Measurements from ENCODE around the gene YY1AP1.

DNA sequence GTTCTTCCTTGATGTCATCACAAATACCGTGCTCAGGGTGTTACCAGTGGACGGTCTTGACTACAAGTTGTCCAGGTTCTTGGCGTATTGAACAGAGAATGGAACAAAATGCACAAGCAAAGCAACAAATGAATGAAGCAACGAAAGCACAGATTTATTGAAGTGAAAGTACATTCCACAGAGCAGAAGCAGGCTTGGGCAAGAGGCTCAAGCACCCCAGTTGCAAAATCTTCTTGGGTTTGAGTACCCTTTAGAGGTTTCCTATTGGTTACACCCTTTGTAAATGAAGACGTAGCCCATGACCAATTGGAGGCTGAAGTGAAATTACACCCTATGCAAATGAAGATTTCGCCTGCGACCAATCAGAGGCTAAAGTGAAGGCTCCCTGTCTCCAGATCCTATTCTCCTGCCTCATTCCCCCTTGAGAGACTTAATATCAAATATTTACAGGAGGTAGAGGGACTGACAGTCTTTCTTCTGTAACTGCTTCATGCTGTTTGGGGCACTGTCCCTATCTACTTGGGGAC lies 38.3 kb downstream of the YY1AP1 start:
- no peak for TF ChIP-seq EGR1 (IDR thresholded peaks at IDR 0.05; ENCODE audit: low read depth)
- no peak for TF ChIP-seq ATF3 (IDR thresholded peaks at IDR 0.05)
- TF ChIP-seq, protein P1, sequence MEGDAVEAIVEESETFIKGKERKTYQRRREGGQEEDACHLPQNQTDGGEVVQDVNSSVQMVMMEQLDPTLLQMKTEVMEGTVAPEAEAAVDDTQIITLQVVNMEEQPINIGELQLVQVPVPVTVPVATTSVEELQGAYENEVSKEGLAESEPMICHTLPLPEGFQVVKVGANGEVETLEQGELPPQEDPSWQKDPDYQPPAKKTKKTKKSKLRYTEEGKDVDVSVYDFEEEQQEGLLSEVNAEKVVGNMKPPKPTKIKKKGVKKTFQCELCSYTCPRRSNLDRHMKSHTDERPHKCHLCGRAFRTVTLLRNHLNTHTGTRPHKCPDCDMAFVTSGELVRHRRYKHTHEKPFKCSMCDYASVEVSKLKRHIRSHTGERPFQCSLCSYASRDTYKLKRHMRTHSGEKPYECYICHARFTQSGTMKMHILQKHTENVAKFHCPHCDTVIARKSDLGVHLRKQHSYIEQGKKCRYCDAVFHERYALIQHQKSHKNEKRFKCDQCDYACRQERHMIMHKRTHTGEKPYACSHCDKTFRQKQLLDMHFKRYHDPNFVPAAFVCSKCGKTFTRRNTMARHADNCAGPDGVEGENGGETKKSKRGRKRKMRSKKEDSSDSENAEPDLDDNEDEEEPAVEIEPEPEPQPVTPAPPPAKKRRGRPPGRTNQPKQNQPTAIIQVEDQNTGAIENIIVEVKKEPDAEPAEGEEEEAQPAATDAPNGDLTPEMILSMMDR (IDR thresholded peaks at IDR 0.05 in 2 of 3, conservative IDR thresholded peaks at IDR 0.05 in 1 of 3; ENCODE audit: borderline replicate concordance in 1 of 3, insufficient read depth in 1 of 3, low read depth in 2 of 3, low read length in 2 of 3): no peak
- TF ChIP-seq ZNF274 (IDR thresholded peaks at IDR 0.05; ENCODE audit: low read depth, low read length): no peak
- TF ChIP-seq POLR2AphosphoS5 (IDR thresholded peaks at IDR 0.05; ENCODE audit: low read depth, low read length): no peak
- TF ChIP-seq EZH2 (IDR thresholded peaks at IDR 0.05): no peak
- TF ChIP-seq CBX3 (IDR thresholded peaks at IDR 0.05; ENCODE audit: low read depth): no peak
- TF ChIP-seq ZFX (IDR thresholded peaks at IDR 0.05): no peak
- no peak for TF ChIP-seq POLR2A (IDR thresholded peaks at IDR 0.05; ENCODE audit: borderline replicate concordance, extremely low read depth, insufficient read depth, insufficient read length)
- no peak for TF ChIP-seq CEBPB (IDR thresholded peaks at IDR 0.05; ENCODE audit: low read depth)
- TF ChIP-seq, protein P2, sequence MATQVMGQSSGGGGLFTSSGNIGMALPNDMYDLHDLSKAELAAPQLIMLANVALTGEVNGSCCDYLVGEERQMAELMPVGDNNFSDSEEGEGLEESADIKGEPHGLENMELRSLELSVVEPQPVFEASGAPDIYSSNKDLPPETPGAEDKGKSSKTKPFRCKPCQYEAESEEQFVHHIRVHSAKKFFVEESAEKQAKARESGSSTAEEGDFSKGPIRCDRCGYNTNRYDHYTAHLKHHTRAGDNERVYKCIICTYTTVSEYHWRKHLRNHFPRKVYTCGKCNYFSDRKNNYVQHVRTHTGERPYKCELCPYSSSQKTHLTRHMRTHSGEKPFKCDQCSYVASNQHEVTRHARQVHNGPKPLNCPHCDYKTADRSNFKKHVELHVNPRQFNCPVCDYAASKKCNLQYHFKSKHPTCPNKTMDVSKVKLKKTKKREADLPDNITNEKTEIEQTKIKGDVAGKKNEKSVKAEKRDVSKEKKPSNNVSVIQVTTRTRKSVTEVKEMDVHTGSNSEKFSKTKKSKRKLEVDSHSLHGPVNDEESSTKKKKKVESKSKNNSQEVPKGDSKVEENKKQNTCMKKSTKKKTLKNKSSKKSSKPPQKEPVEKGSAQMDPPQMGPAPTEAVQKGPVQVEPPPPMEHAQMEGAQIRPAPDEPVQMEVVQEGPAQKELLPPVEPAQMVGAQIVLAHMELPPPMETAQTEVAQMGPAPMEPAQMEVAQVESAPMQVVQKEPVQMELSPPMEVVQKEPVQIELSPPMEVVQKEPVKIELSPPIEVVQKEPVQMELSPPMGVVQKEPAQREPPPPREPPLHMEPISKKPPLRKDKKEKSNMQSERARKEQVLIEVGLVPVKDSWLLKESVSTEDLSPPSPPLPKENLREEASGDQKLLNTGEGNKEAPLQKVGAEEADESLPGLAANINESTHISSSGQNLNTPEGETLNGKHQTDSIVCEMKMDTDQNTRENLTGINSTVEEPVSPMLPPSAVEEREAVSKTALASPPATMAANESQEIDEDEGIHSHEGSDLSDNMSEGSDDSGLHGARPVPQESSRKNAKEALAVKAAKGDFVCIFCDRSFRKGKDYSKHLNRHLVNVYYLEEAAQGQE (IDR thresholded peaks at IDR 0.05; ENCODE audit: low read depth): no peak
- no peak for TF ChIP-seq SP1 (IDR thresholded peaks at IDR 0.05; ENCODE audit: low read depth)
- TF ChIP-seq MAX (IDR thresholded peaks at IDR 0.05): no peak
